K562 (cell line): ENCODE measurements around the gene RBM17. TPM values are rescaled to one million over a fixed set of nuclear protein-coding genes. Genes with fewer than 3 reads are reported as not detected.

Experiments used
- CBFA2T3 ChIP-seq: fragments of 450-650 bp; IDR thresholded peaks from 2 replicates; pipeline ENCODE4 v1.6.1; 2017
- ERF ChIP-seq: fragments of 450-650 bp; formaldehyde crosslinking; IDR thresholded peaks from 2 replicates; pipeline ENCODE4 v1.4.0; 2020; ENCODE audit warnings: mild to moderate bottlenecking, mixed read lengths
- GATAD2A ChIP-seq: fragments of 450-650 bp; IDR thresholded peaks from 2 replicates; pipeline ENCODE4 v1.6.1; 2017
- KLF10 ChIP-seq: fragments of 250-450 bp; sonication (Bioruptor Pico); IDR thresholded peaks from 2 replicates; pipeline ENCODE4 v1.6.1; 2021; ENCODE audit warnings: matching md5 sums
- MCM7 ChIP-seq, 2 experiments: fragments of 450-650 bp; IDR thresholded peaks; 2 replicates each; pipeline ENCODE4 v1.6.1; 2016 to 2018
- POLR3A ChIP-seq: IDR thresholded peaks from 2 replicates; pipeline ENCODE4 v1.6.1; 2011; ENCODE audit warnings: borderline replicate concordance, mild to moderate bottlenecking, moderate library complexity; ENCODE audit not compliant: insufficient read length, insufficient read depth; ENCODE audit errors: extremely low read depth
- SMAD3 ChIP-seq: fragments of 450-650 bp; formaldehyde crosslinking; conservative IDR thresholded peaks from 2 replicates; pipeline ENCODE4 v1.4.0; 2020; ENCODE audit warnings: mild to moderate bottlenecking
- SMARCB1 ChIP-seq: IDR thresholded peaks from 2 replicates; pipeline ENCODE4 v1.6.1; 2011; ENCODE audit warnings: improper control_type of control experiment, low read depth; ENCODE audit not compliant: insufficient read length
- U2AF2 ChIP-seq: fragments of 200-400 bp; formaldehyde crosslinking; optimal IDR thresholded peaks from 2 replicates; pipeline ENCODE3; 2017; ENCODE audit warnings: low read depth, mild to moderate bottlenecking, low read length
- ZMIZ1 ChIP-seq, 2 experiments: fragments of 150-350 bp in 1 of 2; IDR thresholded peaks; 2 replicates each; pipeline ENCODE4 v1.6.1; 2012 to 2016; ENCODE audit warnings: low read depth in 2 of 2, low read length in 2 of 2, mild to moderate bottlenecking in 1 of 2, moderate library complexity in 1 of 2
- ZNF12 ChIP-seq: sonication (generic); formaldehyde crosslinking; IDR thresholded peaks from 2 replicates; pipeline ENCODE4 v1.4.0; 2020; ENCODE audit warnings: mild to moderate bottlenecking, missing genetic modification reagents
- ZNF699 ChIP-seq: fragments of 250-450 bp; sonication (Bioruptor Pico); IDR thresholded peaks from 2 replicates; pipeline ENCODE4 v1.8.0; 2021; ENCODE audit warnings: mild to moderate bottlenecking, moderate library complexity; ENCODE audit not compliant: insufficient replicate concordance
- polyA plus RNA-seq, 8 experiments: library from polyadenylated mRNA; depleted of rRNA in 4 of 8; stranded (reverse) in 5 of 8; unstranded in 3 of 8; fragments of >200 nt; fragmentation: Nextera tagmentation in 2 of 8; fragmentation: Illumina TruSeq in 1 of 8; extraction: Ambion mirVana in 2 of 8; extraction: Trizol in 1 of 8; gene quantifications; 2 replicates each; pipeline versions ENCODE4 v1.2.1 to v1.2.3, GENCODE V29; 2011 to 2014; ENCODE audit warnings: inconsistent platforms in 1 of 8, missing spikeins in 1 of 8
- total RNA-seq, 7 experiments: library from RNA; depleted of rRNA in 6 of 7; stranded (reverse); fragments of >200 nt in 6 of 7; fragmentation: Illumina TruSeq in 2 of 7; extraction: Trizol in 2 of 7; gene quantifications; 2 replicates each; pipeline versions ENCODE4 v1.2.1 to v1.2.3, GENCODE V29; 2011 to 2021; ENCODE audit warnings: low replicate concordance in 1 of 7
- TF ChIP-seq, protein P1 (sequence below): fragments of 250-450 bp; sonication (Bioruptor Pico); IDR thresholded peaks from 2 replicates; pipeline ENCODE4 v1.8.0; 2022; ENCODE audit warnings: moderate library complexity, mild to moderate bottlenecking, inconsistent platforms
- TF ChIP-seq, protein P2 (sequence below): fragments of 250-450 bp; sonication (Bioruptor Pico); IDR thresholded peaks from 2 replicates; pipeline ENCODE4 v1.4.0; 2020; ENCODE audit warnings: mild to moderate bottlenecking, moderate library complexity, borderline replicate concordance
- TF ChIP-seq, protein P3 (sequence below): sonication (generic); formaldehyde crosslinking; IDR thresholded peaks from 2 replicates; pipeline ENCODE4 v1.8.1; 2023; ENCODE audit warnings: missing genetic modification reagents, mild to moderate bottlenecking, borderline replicate concordance

RBM17 gene
- total and polyA plus RNA-seq, 9 of the 15 experiments (the other 6 are each of a cell fraction or from before 2014, with no cell fraction given) = 23.6 to 217 (median 124) TPM

- no peak for TF ChIP-seq ZMIZ1 (IDR thresholded peaks at IDR 0.05; ENCODE audit: low read depth in 2 of 2, low read length in 2 of 2)
- TF ChIP-seq ERF (CRISPR knock-in tag) = no peak
- TF ChIP-seq SMAD3 (CRISPR knock-in tag) = no peak
- TF ChIP-seq POLR3A = no peak
- no peak for TF ChIP-seq ZNF699 (CRISPR knock-in tag)
- no peak for TF ChIP-seq ZNF12 (CRISPR knock-in tag)
- TF ChIP-seq MCM7 (IDR thresholded peaks at IDR 0.05) = no peak
- no peak for TF ChIP-seq SMARCB1
- TF ChIP-seq, protein P1, sequence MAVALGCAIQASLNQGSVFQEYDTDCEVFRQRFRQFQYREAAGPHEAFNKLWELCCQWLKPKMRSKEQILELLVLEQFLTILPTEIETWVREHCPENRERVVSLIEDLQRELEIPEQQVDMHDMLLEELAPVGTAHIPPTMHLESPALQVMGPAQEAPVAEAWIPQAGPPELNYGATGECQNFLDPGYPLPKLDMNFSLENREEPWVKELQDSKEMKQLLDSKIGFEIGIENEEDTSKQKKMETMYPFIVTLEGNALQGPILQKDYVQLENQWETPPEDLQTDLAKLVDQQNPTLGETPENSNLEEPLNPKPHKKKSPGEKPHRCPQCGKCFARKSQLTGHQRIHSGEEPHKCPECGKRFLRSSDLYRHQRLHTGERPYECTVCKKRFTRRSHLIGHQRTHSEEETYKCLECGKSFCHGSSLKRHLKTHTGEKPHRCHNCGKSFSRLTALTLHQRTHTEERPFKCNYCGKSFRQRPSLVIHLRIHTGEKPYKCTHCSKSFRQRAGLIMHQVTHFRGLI (CRISPR knock-in tag) = no peak
- TF ChIP-seq KLF10 (CRISPR knock-in tag) = no peak
- no peak for TF ChIP-seq U2AF2
- TF ChIP-seq, protein P2, sequence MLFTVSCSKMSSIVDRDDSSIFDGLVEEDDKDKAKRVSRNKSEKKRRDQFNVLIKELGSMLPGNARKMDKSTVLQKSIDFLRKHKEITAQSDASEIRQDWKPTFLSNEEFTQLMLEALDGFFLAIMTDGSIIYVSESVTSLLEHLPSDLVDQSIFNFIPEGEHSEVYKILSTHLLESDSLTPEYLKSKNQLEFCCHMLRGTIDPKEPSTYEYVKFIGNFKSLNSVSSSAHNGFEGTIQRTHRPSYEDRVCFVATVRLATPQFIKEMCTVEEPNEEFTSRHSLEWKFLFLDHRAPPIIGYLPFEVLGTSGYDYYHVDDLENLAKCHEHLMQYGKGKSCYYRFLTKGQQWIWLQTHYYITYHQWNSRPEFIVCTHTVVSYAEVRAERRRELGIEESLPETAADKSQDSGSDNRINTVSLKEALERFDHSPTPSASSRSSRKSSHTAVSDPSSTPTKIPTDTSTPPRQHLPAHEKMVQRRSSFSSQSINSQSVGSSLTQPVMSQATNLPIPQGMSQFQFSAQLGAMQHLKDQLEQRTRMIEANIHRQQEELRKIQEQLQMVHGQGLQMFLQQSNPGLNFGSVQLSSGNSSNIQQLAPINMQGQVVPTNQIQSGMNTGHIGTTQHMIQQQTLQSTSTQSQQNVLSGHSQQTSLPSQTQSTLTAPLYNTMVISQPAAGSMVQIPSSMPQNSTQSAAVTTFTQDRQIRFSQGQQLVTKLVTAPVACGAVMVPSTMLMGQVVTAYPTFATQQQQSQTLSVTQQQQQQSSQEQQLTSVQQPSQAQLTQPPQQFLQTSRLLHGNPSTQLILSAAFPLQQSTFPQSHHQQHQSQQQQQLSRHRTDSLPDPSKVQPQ (CRISPR knock-in tag) = no peak
- TF ChIP-seq, protein P3, sequence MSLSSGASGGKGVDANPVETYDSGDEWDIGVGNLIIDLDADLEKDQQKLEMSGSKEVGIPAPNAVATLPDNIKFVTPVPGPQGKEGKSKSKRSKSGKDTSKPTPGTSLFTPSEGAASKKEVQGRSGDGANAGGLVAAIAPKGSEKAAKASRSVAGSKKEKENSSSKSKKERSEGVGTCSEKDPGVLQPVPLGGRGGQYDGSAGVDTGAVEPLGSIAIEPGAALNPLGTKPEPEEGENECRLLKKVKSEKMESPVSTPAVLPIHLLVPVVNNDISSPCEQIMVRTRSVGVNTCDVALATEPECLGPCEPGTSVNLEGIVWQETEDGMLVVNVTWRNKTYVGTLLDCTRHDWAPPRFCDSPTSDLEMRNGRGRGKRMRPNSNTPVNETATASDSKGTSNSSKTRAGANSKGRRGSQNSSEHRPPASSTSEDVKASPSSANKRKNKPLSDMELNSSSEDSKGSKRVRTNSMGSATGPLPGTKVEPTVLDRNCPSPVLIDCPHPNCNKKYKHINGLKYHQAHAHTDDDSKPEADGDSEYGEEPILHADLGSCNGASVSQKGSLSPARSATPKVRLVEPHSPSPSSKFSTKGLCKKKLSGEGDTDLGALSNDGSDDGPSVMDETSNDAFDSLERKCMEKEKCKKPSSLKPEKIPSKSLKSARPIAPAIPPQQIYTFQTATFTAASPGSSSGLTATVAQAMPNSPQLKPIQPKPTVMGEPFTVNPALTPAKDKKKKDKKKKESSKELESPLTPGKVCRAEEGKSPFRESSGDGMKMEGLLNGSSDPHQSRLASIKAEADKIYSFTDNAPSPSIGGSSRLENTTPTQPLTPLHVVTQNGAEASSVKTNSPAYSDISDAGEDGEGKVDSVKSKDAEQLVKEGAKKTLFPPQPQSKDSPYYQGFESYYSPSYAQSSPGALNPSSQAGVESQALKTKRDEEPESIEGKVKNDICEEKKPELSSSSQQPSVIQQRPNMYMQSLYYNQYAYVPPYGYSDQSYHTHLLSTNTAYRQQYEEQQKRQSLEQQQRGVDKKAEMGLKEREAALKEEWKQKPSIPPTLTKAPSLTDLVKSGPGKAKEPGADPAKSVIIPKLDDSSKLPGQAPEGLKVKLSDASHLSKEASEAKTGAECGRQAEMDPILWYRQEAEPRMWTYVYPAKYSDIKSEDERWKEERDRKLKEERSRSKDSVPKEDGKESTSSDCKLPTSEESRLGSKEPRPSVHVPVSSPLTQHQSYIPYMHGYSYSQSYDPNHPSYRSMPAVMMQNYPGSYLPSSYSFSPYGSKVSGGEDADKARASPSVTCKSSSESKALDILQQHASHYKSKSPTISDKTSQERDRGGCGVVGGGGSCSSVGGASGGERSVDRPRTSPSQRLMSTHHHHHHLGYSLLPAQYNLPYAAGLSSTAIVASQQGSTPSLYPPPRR (CRISPR knock-in tag) = no peak
- TF ChIP-seq GATAD2A = no peak
- no peak for TF ChIP-seq CBFA2T3
Observed at GRCh38 chr10:6144406-6145165, 55.8 kb downstream of the RBM17 start (continued).
